SH-SY5Y (cell line): ENCODE measurements around the gene LHX4.

ENCODE experiments used
- GATA2 ChIP-seq: IDR thresholded peaks from 2 replicates; pipeline ENCODE4 v1.6.1; 2011; ENCODE audit warnings: mild to moderate bottlenecking, low read depth, low read length
- GATA3 ChIP-seq: IDR thresholded peaks from 2 replicates; pipeline ENCODE4 v1.6.1; 2011; ENCODE audit warnings: low read depth, mild to moderate bottlenecking, low read length, moderate library complexity

The LHX4 gene

DNA sequence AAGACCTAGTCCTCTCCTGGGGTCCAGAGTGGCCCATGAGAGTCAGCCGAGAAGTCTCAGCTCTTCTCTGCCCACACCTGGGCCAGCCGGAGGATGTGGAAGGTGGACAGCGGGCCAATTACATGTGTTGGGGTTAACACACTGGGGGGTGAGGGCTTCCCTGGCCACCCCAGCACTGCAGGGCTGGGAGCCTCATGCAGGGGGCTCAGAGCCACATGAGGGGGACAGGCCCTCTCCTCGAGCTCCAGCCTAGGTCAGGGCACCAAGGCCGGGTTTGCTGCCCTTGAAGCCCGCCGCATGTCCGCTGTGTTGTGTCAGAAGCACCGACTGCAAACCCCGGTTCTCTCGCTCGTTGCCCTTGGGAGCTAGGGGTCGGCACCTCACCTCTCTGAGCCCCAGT lies 30.5 kb downstream of the LHX4 start:
- no peak for TF ChIP-seq GATA2
- TF ChIP-seq GATA3: no peak

DNA sequence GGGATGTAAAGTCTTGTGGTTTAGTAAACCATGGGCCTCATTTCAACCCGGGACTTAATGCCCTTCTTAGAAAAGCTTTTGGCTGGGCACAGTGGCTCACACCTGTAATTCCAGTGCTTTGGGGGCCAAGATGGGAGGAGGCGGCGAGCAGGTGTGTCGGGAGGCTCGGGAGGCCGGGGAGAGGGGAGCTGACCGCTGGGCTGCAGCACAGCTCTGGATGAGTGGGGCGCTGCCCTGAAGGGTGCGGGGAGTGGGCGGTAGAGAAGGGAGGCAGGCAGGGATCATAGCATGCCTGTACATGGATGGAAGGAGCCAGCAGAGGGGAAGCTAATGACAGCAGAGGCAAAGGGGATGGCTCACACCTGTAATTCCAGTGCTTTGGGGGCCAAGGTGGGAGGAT lies 31.0 kb downstream of the LHX4 start:
- TF ChIP-seq GATA3 (no peak), GATA2 (no peak)

DNA sequence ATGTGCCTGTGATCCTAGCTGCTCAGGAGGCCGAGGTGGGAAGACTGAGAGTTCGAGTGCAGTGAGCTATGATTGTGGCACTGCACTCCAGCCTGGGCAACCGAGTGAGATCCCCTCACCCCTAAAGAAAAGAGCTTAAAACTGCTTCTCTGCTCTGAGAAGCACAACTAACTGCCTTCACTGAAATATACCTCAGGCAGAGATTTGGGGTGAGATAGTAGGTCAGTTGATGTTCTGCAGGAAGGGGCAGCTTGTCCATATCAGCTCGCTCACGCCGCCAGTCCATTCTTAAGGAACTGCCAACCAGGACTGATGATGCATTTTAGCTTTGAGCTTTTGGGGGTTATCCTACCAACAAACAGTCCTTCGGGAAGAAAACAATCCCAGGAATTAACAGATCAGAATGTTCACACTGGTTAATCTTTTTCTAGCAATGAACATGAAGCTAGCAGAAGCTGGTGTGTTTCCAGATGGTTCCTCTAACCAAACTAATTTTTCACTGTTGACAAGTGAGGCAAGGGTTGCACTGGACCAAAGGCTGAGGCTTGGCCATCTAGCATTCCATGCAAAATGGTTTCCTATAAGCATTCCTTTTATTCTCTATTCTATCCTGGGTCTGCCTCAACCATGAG lies 31.6 kb downstream of the LHX4 start:
- TF ChIP-seq GATA2 (peak; percentile 70), GATA3 (no peak)

DNA sequence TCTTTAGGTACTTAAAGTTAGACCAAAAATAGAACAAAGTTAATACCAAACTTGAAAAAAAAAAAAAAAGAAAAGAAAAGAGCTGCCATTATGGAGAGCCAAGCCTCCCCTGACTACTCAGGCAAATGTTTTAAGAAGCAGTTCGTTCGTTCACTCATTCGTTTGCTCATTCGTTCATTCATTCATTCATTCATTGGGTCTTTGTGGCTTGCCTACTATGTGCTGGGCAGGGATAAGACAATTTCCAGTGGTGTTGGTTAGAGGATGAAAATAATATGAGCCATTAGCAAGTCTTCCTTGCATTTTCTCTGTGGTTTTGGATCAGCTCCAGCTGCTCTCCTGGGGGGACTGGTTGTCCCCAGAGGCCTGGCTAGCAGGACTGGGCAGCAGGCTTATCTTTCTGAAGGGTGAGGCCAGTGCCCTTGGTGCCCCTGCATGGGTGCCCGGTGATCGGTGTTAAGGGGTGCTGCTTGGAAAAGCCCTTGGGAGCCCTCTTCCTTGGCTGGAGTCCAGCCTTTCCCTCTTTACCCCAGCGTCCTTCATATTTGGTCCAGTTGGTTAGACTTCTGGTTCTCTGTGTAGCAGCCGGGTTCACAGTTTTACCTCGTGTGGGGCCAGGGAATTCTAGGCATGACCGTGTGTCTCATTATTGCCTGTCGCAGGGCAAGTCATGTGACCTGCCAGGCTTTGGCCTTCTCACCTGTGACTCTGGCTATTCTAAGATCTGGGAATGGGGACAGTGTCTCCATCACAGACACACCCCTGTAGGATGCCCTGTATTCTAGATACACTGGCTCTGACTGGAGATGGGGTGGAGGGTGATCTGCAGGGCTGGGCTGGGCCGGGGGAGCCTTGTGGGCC lies 32.8 kb downstream of the LHX4 start:
- TF ChIP-seq GATA2 (no peak), GATA3 (no peak)

DNA sequence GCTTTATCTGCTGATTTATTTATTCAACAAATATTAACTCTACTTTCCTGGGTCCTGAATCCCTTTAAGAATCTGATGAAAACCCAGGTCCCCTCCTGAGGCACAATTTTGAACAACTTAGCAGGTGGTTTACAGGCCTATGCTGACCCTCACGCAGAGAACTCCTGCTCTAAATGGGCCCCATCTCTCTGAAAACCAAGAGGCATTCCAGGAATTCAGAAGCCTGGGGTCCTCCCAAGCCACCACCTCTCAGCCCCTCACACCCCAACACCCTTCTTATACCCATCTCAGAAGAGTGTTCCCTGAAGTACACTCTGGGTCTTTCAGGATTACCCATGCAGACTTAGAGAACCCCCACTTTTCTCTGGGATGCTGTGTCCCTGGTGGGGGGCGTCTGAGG lies 34.5 kb downstream of the LHX4 start:
- TF ChIP-seq GATA3: no peak
- no peak for TF ChIP-seq GATA2

DNA sequence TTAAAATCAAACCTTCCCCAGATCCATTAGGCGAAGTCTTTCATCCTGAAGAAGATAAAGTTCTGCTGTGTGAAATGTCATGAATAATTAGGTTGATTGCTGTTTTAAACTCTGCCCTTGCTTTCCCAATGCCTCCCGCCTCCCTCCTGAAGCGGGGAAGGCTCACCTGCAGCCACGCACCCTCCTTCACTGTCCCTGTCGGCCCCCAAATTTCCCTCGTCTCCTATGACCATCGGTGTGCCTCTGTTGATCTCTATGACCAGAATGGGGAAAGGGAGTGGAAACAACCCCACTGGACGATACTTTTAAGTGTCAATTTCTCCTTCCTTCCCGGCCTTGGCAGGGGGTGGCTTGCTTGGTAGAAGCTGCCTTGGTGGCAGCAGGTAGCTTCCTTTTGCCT lies 35.1 kb downstream of the LHX4 start:
- TF ChIP-seq GATA3: no peak
- TF ChIP-seq GATA2: no peak

DNA sequence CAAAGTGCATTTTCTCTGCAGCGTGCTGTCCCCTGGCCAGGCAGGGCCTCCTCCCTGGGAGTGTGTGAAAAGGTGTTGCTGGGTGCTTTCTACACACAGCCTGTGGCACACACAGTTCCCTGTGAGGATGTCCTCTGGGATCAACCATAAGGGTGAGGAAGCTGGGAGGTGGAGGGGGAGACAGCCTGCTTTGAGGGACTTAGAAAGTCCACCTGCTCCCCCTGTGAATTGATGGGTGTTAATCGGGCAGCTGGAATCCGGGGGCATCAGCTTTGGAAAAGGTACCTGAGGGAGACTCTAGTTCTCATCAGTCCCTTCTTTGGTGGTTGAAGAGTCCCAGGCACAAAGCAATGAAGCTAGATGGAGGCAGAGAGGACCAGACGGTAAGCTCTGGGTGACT lies 35.8 kb downstream of the LHX4 start:
- TF ChIP-seq GATA3 (no peak), GATA2 (no peak)

DNA sequence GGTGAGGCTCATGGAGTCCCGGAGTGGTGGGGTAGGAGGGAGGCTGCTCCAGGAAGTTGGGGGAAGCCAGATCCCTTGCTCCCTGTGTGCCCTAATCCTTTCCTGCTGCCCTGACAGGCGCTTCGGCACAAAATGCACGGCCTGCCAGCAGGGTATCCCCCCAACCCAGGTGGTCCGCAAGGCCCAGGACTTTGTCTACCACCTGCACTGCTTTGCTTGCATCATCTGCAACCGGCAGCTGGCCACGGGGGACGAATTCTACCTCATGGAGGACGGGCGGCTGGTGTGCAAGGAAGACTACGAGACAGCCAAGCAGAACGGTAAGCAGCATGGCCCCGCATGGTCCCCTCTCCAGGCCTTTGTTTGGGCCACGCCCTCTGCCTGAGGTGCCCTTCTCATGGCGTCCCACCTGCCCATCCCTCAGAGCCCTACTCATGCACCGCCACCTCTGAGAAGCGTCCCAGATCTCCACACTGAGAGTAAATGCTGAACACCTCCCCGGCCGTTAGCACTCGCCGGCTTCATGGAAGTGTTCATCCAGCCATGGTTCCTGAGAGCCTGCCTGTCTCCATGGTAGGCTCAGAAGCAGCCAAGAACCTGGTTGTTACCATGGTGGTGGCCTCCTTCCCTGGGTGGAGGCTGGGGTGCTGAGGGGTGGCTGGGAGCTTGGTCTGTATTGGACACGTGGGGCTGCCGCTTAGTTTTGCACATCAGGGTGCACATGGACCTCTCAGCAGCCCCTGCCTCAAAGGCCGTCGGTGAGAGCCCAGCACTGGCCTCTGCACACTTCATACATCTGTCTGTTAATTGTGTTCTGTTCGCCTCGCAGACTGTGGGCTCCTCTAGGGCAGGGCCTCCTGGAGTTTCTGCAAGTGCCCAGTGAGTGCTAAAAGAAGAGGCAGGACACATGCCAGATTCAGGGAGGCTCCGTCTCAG lies 36.5 kb downstream of the LHX4 start:
- TF ChIP-seq GATA2 (no peak), GATA3 (no peak)

DNA sequence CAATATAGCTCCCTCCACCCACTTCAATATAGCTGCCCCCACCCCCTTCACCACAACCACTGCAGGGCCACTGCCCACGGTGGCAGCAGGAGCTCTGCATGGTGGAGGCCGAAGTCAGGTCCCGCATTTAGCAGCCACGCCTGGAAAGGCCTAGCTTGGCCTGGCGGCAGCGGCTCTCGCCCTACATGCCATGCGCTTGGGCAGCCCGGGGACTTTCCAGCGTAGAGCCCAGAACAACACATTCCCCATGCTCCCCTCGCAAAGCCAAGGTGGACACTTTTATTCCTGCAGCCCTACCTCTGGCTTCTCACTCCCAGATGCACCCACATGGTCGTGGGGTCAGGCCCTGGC lies 37.1 kb downstream of the LHX4 start:
- no peak for TF ChIP-seq GATA2
- no peak for TF ChIP-seq GATA3

DNA sequence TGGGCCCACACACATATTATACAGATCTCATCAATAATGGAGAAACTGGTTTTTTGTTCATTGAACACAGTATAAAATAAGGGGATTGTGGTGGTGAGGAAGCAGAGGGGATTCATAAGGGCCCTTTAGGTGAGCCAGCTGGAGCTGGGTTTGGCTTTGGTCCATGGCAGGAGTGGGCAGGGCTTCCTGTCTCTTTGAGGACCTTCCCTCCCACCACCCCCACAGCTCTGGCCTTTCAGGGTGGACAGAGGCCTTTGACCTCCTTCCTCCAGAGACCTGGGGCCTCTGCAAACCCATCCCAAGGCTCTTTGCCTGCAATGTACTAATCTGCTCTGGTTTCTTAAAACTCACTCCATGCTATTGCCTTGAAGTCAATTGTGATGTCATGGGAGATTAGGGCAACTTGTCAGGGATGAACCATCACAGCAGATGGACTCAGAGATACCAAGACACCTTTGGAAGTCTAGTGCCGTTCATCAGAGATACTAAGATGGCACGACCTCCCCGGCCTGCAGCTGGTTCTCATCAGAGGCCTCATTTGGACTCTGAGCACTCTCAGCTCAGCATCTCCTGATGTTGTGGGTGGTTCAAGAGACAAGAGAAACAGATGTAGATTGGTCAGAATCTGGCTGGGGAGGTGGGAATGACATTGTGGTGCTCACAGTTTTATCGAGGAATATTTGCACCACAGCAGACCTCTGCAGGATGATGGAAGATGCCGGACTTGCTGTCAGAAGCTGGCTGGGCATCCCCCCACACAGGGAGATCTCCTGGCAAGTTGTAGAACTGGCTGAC lies 37.9 kb downstream of the LHX4 start:
- no peak for TF ChIP-seq GATA3
- TF ChIP-seq GATA2: no peak

DNA sequence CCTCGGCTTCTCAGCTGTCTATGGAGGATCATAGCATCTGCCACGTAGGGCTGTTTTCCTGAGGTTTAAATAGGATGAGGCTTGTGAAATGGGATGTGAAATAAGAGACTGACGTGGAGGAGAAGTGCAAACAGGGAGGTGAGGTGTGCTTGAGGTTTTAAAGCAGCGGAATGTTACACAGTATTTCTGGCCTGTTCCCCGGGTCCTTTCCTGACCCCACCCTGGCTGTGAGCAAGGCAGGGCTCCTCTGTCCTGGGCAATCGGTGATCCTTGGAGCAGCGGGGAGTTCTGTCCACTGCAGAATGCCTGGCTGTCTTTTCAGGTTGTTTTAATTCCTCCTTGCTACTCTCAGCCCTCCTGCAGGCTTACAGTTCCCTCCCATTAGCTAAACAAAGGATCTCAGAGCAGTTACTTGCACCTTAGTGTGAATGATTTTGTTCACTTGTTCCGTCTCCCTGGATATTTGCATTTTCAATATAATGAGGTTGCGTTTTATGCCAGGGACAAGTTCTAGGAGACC lies 38.6 kb downstream of the LHX4 start:
- TF ChIP-seq GATA2 (no peak), GATA3 (no peak)

DNA sequence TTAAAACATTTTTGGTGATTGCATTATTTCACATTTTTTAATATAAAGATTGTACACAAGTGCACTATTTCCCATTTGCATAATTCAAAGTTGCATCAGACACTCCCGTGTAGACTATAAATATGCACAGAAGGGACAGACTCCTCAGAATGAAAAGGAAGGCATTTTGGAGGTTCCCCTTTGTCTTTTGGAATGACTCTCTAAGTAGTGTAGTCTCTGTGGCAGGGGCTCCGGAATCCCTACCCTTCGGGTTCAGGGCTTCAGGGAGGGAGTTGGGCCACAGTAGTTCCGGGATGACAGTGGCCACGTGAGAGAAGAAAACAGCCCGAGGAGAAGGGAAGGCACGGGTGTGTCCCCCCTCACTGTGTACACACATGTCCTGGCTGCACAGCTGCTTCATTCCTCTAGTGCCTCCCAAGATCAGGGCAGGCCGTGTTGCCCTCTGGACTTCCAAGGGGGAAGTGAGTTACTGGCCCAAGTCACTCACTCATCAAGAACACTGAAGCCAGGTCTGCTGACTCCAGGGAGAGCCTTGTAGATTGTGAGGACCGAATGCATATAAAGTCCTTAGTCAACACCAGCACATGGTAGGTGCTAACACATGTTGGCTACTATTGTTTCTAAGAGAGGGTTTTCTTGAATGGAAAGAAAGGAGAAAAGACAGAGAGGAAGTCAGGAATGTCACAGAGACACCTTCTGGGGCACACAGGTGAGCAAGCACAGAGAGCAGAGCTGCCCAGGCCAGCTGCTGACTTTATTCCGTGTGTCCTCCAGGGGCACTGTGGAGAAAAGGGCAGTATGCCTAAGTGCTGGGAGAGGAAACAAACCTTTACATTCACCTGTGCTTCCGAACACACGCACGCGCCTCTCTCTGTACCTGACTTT lies 39.8 kb downstream of the LHX4 start:
- no peak for TF ChIP-seq GATA3
- no peak for TF ChIP-seq GATA2

DNA sequence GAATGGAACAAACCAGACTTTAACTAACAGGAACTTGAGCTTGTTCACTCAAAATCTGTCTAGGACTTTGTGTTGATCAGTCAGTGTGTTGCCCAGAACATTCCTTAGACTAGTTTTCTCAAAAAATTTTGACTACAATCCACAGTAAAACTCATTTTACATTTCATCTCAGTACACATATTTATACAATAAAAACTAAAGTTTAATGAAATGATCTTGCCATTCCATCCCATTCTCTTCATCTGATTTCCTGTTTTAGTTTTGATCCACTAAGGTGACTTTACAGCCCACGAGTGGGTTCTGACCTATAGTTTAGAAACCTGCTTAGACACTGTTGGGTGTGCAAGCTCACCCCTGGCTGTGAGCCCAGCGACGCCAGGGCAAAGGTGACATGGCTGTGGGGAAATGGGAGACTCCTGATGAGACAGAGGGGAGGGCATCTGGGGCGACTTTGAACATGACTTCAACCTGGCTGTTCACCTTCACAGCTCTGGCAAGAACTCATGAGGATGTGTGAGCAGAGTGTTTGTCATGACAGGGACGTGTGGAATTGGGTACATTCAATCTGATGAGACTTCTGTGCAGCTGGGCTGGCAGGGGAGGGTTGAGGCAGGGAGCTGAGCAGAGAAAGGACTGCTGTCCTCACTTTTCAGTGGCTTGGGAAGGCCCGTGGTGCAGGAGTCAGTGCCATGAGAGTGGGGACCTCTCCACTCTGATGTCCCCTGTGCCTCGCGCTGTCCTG lies 40.6 kb downstream of the LHX4 start:
- TF ChIP-seq GATA3 (no peak), GATA2 (no peak)
